Neural progenitor cell (in vitro differentiated cells): ENCODE measurements around the gene USP25. TPM values are rescaled to one million over a fixed set of nuclear protein-coding genes. Genes with fewer than 3 reads are reported as not detected.

Experiments
- DNase-seq: peaks from one replicate; pipeline ENCODE4 v3.0.0-alpha.2; 2016; ENCODE audit warnings: low spot score
- H2AFZ ChIP-seq: fragments of 200-600 bp; sonication (generic); replicated peaks from 2 replicates; pipeline ENCODE4 v1.6.1; 2016; ENCODE audit warnings: antibody characterized with exemption
- H3F3A ChIP-seq: fragments of 200-600 bp; sonication (generic); 2 replicates; pipeline ENCODE4 v1.6.1; 2016; ENCODE audit warnings: antibody characterized with exemption, low read depth
- H3K27ac ChIP-seq: fragments of 200-600 bp; sonication (generic); 2 replicates; pipeline ENCODE4 v1.5.1; 2016; ENCODE audit warnings: mild to moderate bottlenecking
- H3K27me3 ChIP-seq: fragments of 200-600 bp; sonication (generic); 2 replicates; pipeline ENCODE4 v1.6.1; 2016; ENCODE audit warnings: mild to moderate bottlenecking, moderate library complexity
- H3K36me3 ChIP-seq: fragments of 200-600 bp; sonication (generic); 2 replicates; pipeline ENCODE4 v1.5.1; 2016
- H3K4me1 ChIP-seq: fragments of 200-600 bp; sonication (generic); 2 replicates; pipeline ENCODE4 v1.6.1; 2016; ENCODE audit warnings: mixed run types
- H3K4me2 ChIP-seq: fragments of 200-600 bp; sonication (generic); 2 replicates; pipeline ENCODE4 v1.6.1; 2016
- H3K4me3 ChIP-seq: fragments of 200-600 bp; sonication (generic); 2 replicates; pipeline ENCODE4 v1.5.1; 2016
- H3K79me2 ChIP-seq: fragments of 200-600 bp; sonication (generic); 2 replicates; pipeline ENCODE4 v1.6.1; 2016; ENCODE audit warnings: low read depth
- H3K9ac ChIP-seq: fragments of 200-600 bp; sonication (generic); 2 replicates; pipeline ENCODE4 v1.6.1; 2016
- H3K9me3 ChIP-seq: fragments of 200-600 bp; sonication (generic); 2 replicates; pipeline ENCODE4 v1.5.1; 2016; ENCODE audit warnings: low read depth
- H4K20me1 ChIP-seq: fragments of 200-600 bp; sonication (generic); 2 replicates; pipeline ENCODE4 v1.6.1; 2016; ENCODE audit warnings: low read depth
- H3K27ac Mint-ChIP-seq: 3 replicates; pipeline ENCODE4 v1.8.0; 2021; ENCODE audit warnings: mixed read lengths
- H3K27me3 Mint-ChIP-seq: 2 replicates; pipeline ENCODE4 v1.8.0; 2022; ENCODE audit warnings: low read depth, mild to moderate bottlenecking, inconsistent platforms, moderate library complexity, mixed read lengths; ENCODE audit not compliant: insufficient read depth
- H3K36me3 Mint-ChIP-seq: 3 replicates; pipeline ENCODE4 v1.8.0; 2021; ENCODE audit warnings: mixed read lengths
- H3K4me1 Mint-ChIP-seq: 3 replicates; pipeline ENCODE4 v1.8.0; 2021; ENCODE audit warnings: mixed read lengths
- H3K4me3 Mint-ChIP-seq: 3 replicates; pipeline ENCODE4 v1.8.0; 2021; ENCODE audit warnings: mild to moderate bottlenecking, moderate library complexity, mixed read lengths
- H3K9me3 Mint-ChIP-seq: 3 replicates; pipeline ENCODE4 v1.8.0; 2020; ENCODE audit warnings: mixed read lengths
- EZH2 ChIP-seq: fragments of 200-600 bp; sonication (generic); IDR thresholded peaks from 2 replicates; pipeline ENCODE4 v1.6.1; 2017; ENCODE audit warnings: antibody characterized with exemption, mild to moderate bottlenecking, moderate library complexity
- EZH2phosphoT487 ChIP-seq: fragments of 200-600 bp; sonication (generic); IDR thresholded peaks from 2 replicates; pipeline ENCODE4 v1.6.1; 2017; ENCODE audit warnings: antibody characterized with exemption
- total RNA-seq: library from RNA; depleted of rRNA; stranded (reverse); fragments of >200 nt; gene quantifications from 2 replicates; pipeline ENCODE4 v1.2.3, GENCODE V29; 2015; ENCODE audit warnings: low replicate concordance
- TF ChIP-seq, protein P1 (sequence below): fragments of 200-600 bp; sonication (generic); IDR thresholded peaks from 2 replicates; pipeline ENCODE4 v1.5.1; 2017; ENCODE audit warnings: antibody characterized with exemption, mild to moderate bottlenecking

USP25 gene
- total RNA-seq, 1 donor from 2014 or later = 36.4 TPM

DNA sequence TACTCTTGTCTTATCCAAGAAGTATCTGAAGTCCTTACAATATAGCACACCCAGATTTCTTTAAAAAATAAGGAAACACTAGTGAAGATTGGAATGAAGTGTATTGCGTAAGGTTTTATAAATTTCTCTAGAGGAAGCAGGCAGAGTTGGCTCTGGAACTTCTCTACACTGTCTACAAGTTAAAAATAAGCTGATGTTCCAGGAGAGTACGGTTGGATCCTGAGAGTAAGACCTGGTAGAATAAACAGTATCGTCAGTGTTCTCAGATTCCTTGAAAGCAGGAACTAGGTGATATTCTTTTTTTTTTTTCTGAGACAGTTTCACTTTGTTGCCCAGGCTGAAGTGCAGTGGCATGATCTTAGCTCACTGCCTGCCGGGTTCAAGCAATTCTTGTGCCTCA lies 107.9 kb downstream of the USP25 start:
- peaks cover 7% of the 10 kb centered on the region for H3K36me3 Mint-ChIP-seq
- peaks cover 3% of the 10 kb centered on the region for H3K4me1 ChIP-seq
- no peaks in the 10 kb centered on the region for H3K79me2 ChIP-seq
- H3K9ac ChIP-seq = no peak overlapping the region
- no peaks in the 10 kb centered on the region for H3K36me3 ChIP-seq
- no peak overlapping the region for H2AFZ ChIP-seq
- DNase-seq = no peak
- H3F3A ChIP-seq = no peaks in the 10 kb centered on the region
- no peak overlapping the region for H3K4me2 ChIP-seq
- H3K9me3 Mint-ChIP-seq = no peaks in the 10 kb centered on the region
- no peaks in the 10 kb centered on the region for H3K27me3 Mint-ChIP-seq
- no peaks in the 10 kb centered on the region for H4K20me1 ChIP-seq
- no peaks in the 10 kb centered on the region for H3K4me1 Mint-ChIP-seq
- H3K27ac ChIP-seq = no peak overlapping the region
- H3K4me3 Mint-ChIP-seq = no peak overlapping the region
- no peak overlapping the region for H3K4me3 ChIP-seq
- no peaks in the 10 kb centered on the region for H3K9me3 ChIP-seq
- H3K27me3 ChIP-seq = no peaks in the 10 kb centered on the region
- TF ChIP-seq EZH2phosphoT487 (no peak), EZH2 (no peak)
- TF ChIP-seq, protein P1, sequence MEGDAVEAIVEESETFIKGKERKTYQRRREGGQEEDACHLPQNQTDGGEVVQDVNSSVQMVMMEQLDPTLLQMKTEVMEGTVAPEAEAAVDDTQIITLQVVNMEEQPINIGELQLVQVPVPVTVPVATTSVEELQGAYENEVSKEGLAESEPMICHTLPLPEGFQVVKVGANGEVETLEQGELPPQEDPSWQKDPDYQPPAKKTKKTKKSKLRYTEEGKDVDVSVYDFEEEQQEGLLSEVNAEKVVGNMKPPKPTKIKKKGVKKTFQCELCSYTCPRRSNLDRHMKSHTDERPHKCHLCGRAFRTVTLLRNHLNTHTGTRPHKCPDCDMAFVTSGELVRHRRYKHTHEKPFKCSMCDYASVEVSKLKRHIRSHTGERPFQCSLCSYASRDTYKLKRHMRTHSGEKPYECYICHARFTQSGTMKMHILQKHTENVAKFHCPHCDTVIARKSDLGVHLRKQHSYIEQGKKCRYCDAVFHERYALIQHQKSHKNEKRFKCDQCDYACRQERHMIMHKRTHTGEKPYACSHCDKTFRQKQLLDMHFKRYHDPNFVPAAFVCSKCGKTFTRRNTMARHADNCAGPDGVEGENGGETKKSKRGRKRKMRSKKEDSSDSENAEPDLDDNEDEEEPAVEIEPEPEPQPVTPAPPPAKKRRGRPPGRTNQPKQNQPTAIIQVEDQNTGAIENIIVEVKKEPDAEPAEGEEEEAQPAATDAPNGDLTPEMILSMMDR = no peak
- no peak overlapping the region for H3K27ac Mint-ChIP-seq

DNA sequence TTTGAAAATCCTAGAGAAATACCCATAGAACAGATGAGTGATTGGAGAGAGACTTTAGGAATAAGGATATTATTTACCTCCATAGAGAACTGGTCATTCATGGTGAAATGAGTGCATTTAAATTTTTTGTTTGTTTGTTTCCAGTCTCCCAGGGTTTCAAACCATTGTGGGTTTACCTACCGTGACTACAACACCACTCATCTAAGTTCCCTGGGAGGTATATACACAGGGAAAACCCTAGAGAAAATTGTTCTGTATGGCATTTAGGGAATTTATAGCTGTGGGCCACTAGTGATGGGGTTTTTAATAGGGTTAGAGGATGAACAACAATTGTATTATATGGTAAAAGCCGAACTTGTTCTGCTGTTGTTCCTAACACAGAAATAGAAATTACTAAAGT lies 109.2 kb downstream of the USP25 start:
- Histone ChIP-seq H3K9ac (no peak overlapping the region), H3F3A (no peaks in the 10 kb centered on the region), H3K9me3 (no peaks in the 10 kb centered on the region), H3K27ac (no peak overlapping the region), H3K4me2 (no peak overlapping the region), H2AFZ (no peak overlapping the region), H3K4me1 (peaks cover 3% of the 10 kb centered on the region), H3K27me3 (no peaks in the 10 kb centered on the region), H3K4me3 (no peak overlapping the region), H4K20me1 (no peaks in the 10 kb centered on the region), H3K36me3 (no peaks in the 10 kb centered on the region), H3K79me2 (no peaks in the 10 kb centered on the region)
- TF ChIP-seq, protein P1 = no peak
- TF ChIP-seq EZH2phosphoT487 = no peak
- Mint-ChIP-seq H3K4me1 (no peaks in the 10 kb centered on the region), H3K9me3 (no peaks in the 10 kb centered on the region), H3K27me3 (no peaks in the 10 kb centered on the region), H3K4me3 (no peak overlapping the region), H3K36me3 (peaks cover 7% of the 10 kb centered on the region), H3K27ac (no peak overlapping the region)
- DNase-seq = no peak

DNA sequence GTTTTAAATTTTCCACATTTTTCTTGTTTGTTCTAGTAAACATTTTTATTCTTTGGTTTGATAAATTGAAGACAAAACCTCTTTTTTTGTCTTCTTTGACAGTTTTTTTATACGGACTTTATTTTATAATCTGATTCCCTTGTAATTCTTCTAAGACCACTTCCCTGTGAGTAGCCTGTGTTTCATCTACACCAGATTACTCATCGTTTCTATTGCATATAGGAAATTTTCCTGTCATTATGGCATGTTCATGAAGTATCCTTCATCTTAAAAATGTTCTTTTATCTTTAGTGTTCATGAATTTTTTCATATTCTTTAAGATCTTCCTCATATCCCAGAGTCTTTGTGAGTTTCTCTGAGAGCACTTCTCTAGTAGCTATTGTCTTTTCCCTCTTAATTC lies 109.8 kb downstream of the USP25 start:
- H3K9me3 Mint-ChIP-seq = no peaks in the 10 kb centered on the region
- no peaks in the 10 kb centered on the region for H3F3A ChIP-seq
- H3K27me3 ChIP-seq = no peaks in the 10 kb centered on the region
- no peak for DNase-seq
- H3K27ac ChIP-seq = no peak overlapping the region
- H3K9ac ChIP-seq = no peak overlapping the region
- H3K27me3 Mint-ChIP-seq = no peaks in the 10 kb centered on the region
- no peak overlapping the region for H3K4me3 Mint-ChIP-seq
- TF ChIP-seq EZH2 = no peak
- TF ChIP-seq, protein P1 = no peak
- TF ChIP-seq EZH2phosphoT487 = no peak
- no peaks in the 10 kb centered on the region for H4K20me1 ChIP-seq
- peaks cover 7% of the 10 kb centered on the region for H3K36me3 Mint-ChIP-seq
- H2AFZ ChIP-seq = no peak overlapping the region
- no peaks in the 10 kb centered on the region for H3K4me1 Mint-ChIP-seq
- H3K9me3 ChIP-seq = no peaks in the 10 kb centered on the region
- H3K27ac Mint-ChIP-seq = no peak overlapping the region
- peaks cover 3% of the 10 kb centered on the region for H3K4me1 ChIP-seq
- H3K4me2 ChIP-seq = no peak overlapping the region
- no peak overlapping the region for H3K4me3 ChIP-seq
- H3K36me3 ChIP-seq = no peaks in the 10 kb centered on the region
- no peaks in the 10 kb centered on the region for H3K79me2 ChIP-seq
